ENCODE results near the gene S100PBP.
A peak's percentile ranks its signal among the peaks of the same experiment; 100 is the strongest.

The S100PBP gene

GRCh38 chr1:32869923-32870614, 52.6 kb downstream of the S100PBP start:
- no peak for DNase-seq (ENCODE audit: low read depth, low spot score)

DNA sequence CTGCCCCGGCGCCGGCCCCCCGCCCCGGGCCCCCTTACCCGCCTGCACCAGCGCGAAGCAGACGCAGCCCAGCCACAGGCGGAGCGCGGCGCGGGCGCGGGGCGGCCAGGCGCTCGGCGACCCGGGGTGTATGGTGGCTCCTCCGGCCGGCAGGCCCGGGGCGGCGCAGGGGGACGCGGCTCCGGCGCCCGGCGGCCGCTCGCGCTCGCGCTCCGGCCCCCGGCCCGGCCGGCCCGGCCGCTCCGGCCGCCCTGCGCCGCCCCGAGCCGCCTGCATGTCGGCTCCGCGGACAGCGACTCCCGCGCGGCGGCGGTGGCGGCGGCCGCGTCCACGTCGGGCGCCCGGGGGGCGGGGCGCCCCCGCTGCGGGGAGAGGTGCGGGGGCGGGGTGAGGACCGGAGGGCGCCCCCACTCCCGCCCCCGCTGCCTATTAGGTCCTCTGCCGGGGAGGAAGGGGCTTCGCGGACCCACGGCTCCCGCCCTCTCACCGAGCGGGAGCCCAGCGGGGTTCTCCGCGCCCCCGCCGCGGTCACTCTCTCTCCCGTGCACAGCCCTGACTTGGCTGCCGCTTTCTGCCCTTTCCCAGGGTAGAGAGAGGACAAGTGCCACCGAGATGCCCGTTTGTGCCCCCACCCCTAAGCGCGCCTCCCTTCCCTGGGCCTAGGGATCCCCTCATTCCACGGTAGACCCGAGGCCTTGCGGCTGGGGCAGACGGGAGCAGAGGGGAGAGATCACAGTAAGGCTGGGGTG, 53.3 kb downstream of the S100PBP start, which contains the start of gene FNDC5:
TSS of gene FNDC5 (minus strand) at position 298 of the 749 bp plus-strand sequence.
- peak; percentile 76 for DNase-seq (ENCODE audit: low read depth, low spot score)

DNA sequence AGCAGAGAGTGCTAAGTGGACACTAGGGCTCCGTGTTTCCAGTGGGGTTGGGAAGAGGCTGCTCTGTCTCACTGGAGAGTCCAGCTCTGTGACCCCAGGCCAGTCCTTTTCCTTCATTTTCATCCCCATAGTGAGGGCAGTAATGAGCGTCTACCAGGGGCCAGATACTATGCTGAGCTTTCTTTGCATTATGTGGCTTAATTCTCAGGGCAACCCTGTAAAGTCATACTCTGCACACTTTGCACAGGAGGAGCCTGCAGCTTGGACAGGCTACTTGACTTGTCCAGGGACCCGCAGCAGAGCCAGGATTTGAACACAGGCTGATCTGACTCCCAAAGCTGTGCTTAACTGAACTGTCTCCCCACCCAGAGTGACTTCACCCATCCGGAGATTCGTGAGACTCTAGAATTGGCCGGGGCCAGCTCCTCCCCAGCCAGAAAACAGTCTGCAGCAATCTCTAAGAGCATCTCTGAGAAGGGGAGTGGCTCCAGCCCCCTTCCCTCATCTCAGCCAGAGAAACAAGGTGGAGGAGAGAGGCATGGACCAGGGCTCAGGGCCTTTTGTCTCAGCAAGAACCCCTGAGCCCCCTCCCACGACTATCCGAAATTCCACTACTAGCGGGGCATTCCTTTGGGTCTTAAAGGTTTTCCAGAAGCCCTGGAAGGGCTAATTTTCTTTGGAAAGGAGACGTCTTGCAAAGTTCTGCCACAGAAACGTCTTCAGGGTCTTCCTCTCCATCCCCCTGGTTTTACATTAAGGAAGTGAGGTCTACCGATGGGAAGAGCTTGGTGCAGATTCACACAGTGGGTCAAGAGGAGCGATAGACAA, 54.1 kb downstream of the S100PBP start:
- peak; percentile 58 for DNase-seq (ENCODE audit: low read depth, low spot score)

DNA sequence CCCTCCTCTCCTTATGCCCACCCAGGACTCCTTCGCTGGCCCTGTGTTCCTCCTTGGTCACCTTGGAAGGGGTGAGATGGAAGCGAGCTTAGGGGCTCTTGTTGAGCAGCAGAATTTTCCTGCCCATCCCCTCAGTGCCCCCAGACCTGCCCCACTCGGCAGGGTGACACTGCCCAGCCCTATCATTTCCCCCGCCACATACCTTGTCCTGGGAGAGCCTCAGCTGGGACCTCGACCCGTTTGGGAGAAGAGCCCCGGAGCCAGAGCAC, 54.7 kb downstream of the S100PBP start:
- no peak for DNase-seq (ENCODE audit: low read depth, low spot score)

- no peak for DNase-seq (ENCODE audit: low read depth, low spot score)
Observed at GRCh38 chr1:32873484-32873883, 56.0 kb downstream of the S100PBP start.

DNA sequence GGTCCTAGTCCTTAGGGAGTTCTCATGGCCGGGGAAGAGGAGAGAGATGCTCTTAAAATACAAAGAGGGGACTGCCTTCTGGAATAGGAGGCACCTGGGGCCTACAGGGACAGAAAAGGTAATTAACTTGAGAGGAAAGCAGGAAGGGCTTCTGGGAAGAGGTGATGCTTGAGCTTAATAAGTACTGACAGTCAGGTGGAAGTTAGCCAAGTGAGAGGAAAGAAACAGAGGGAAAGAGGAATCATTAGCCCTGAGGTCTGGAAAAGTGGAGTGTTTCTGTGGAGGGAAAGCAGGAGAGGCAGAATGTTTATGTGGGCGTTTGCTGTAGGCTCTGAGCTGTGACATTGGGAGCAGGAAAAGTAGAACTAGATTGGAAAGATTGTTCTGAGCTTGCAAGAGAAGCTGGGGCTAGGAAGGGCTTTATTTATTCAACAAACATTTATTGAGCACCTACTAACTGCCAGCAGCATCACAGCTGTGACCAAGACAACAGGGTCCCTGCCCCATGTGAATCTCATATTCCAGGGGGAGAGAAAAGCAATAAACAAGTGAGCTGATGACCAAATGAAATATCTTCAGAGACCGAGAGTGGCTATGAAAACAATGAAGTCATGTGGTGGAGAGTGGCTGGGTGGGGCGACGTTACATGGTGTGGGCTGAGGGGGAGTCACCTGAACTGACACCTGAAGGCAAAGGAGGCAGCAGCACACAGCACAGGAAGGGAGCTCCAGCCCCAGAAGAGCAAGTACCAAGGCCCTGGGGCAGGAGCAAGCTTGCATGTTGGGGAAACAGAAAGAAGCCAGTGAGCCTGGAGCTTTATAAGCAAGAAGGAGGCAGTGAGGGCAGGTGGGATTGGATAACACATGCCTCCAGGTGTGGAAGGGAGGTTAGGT, 57.7 kb downstream of the S100PBP start:
- no peak for DNase-seq (ENCODE audit: low read depth, low spot score)

DNA sequence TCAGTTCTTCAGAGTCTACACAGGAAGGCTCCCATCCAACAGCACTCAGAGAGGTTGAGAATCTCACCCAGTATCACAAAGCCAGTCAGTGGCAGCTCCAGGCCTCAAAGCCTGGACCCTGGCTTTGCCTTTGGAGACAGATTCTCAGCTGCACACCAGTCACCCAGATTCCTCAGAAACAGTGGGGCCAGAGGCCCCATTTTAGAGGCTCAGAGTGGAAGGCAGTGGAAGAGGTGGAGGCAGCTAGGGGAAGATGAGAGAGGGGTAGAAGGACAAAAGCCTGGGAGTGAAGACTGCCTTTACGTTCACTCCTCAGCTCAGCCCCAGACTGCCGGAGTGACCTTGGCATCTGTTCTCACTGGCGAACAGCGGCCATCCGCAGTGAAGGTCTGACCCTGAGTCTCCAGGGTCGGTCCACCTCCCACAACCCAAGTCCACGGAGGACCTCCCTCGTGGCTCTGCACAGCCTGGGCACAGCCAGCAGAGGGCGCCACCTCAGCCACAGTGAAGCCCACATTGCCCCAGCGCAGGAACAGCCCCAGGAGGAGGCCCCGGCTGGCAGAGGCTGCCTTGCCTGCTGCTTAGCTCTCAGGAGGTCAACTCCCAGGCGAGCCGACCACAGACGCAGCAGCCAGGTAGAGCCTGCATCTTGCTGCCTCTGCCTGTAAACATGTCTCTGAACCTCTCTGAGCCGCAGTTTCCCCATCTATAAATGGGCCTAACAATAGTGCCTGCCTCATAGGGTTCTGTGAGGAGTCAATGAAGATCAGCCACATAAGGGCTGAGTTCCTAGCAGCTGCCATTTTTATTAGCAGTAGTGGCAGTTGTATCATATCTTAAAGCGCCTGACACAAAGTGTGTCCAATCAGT, 59.1 kb downstream of the S100PBP start:
- peak; percentile 73 for DNase-seq (ENCODE audit: low read depth, low spot score)

- DNase-seq (ENCODE audit: low read depth, low spot score): no peak
Observed at GRCh38 chr1:32877211-32878110, 60.0 kb downstream of the S100PBP start.

DNA sequence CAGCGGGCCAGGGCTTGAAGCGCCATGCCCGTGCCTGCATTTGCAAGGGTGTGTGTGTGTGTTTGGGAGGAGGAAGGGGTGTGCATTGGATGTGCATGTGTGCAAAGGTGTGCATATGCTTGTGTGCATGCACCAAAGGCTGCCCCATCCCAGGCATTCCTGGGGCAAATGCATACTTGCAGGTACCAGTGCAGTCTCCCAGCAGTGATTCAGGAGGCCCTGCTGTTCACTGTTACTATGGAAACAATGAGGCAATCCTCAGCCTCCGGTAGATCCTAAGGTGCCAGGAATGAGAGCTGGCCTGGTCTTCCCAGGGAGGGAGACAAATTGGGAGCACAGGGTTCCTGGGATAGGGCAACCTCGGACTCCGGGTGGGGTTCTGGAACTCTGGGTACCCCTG, 60.7 kb downstream of the S100PBP start:
- DNase-seq (ENCODE audit: low read depth, low spot score): no peak

- DNase-seq (ENCODE audit: low read depth, low spot score): peak; percentile 58
Observed at GRCh38 chr1:32878637-32879041, 61.2 kb downstream of the S100PBP start.

DNA sequence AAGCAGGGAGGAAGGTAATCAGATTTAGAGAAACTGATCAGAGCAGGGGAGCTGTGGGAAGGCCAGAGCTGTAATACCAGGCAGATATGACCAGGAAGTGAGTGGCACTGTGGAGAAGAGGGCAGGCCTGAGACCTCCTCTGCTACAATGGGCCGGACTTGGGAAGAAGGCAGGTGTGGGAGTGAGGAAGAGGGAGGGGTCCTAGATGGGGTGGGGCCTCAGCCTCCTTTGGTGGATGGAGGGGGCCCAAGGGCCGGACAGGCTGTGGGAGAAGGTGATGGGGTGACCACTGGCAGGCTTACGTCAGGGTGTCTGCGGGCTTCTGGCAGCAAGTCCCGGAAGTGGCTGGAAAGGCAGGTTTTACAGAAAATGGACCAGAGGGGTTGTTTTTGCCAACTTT, 63.8 kb downstream of the S100PBP start:
- no peak for DNase-seq (ENCODE audit: low read depth, low spot score)

- no peak for DNase-seq (ENCODE audit: low read depth, low spot score)
Observed at GRCh38 chr1:32881871-32882850, 64.7 kb downstream of the S100PBP start.

- DNase-seq (ENCODE audit: low read depth, low spot score): no peak
Observed at GRCh38 chr1:32883338-32884031, 66.0 kb downstream of the S100PBP start.

DNA sequence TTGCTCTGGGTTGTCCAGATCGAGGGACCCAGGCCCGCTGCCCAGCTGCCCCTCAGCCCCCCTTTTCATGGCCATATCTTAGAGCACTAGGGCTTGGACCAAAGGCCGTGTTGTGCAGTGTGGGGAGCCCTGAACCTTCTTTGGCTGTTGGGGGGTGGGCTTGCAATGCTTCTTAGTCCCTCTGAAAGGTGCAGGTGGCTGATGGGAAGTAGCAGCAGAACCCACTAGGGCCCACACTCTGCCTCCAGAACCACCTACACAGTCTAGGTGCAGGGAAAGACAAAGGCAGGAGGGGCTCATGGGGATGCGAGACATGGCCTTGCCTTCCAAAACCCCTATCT, 66.5 kb downstream of the S100PBP start:
- DNase-seq (ENCODE audit: low read depth, low spot score): no peak

DNA sequence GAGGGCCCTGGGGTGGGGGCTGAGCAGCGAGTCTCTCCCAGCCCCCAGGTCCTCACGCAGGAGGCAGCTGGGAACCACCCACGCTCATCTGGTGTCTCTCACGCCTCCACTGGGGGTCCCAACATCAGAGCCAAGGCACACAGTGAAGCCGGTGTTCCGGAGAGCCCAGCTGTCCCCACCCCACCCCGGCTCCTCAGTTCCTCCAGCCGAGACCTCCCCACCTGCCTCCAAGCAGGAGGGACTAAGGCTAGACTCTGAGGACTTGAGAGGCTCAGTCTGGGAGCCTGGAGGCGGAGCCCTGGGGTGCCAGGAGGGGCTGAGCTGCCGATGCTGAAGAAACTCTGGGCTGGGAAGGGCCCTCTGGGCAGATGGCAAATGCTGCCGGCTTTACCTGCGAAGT, 67.3 kb downstream of the S100PBP start:
- DNase-seq (ENCODE audit: low read depth, low spot score): no peak

GRCh38 chr1:32885676-32886003, 68.2 kb downstream of the S100PBP start:
- no peak for DNase-seq (ENCODE audit: low read depth, low spot score)

GRCh38 chr1:32886004-32886827, 68.8 kb downstream of the S100PBP start, which contains the start of gene HPCA:
Gene HPCA, plus strand, starts transcription at chr1:32886491. Its CDS starts 2,408 bp downstream, at chr1:32888899.
- peak; percentile 87 for DNase-seq (ENCODE audit: low read depth, low spot score)

All from ELF-1 (cell line).